GM12874 (cell line): ENCODE data around the gene AUTS2.

Experiments
- CTCF ChIP-seq: IDR thresholded peaks from 2 replicates; pipeline ENCODE4 v1.5.1; 2011; ENCODE audit warnings: low read depth, mild to moderate bottlenecking, control low read depth, low read length, moderate library complexity; ENCODE audit not compliant: insufficient read depth

AUTS2 gene

GRCh38 chr7:70735313-70735712 lies 1137.0 kb downstream of the AUTS2 start:
- TF ChIP-seq CTCF, result no peak

GRCh38 chr7:70736715-70737460 lies 1138.6 kb downstream of the AUTS2 start:
- no peak for TF ChIP-seq CTCF

GRCh38 chr7:70738151-70738885 lies 1140.0 kb downstream of the AUTS2 start:
- no peak for TF ChIP-seq CTCF

DNA sequence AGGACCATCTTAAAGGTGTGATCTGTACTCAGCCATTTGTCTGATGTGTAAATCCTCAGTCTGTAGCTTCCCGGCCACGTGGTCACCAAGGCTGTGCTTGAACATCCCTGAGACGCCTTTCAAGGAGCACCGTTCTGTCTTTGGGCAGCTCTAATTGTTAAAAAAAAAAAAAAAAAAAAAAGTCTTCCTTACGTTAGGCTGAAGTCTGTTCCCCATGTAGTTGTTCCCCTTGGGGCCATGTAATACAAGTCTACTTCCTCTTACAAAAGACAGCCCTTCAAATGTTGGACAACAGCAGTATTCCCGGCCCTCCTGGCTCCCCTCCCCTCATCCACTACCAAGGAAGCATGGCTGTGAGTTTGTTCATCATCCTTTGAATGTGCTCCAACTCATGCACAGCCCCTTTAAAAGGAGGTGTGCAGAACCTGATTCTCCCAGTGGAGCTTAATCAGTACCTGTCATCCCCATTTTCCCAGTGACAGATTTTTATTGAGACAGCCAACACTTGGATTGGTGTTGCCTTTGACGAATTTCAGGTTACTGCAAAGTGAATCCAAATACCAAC lies 1141.5 kb downstream of the AUTS2 start:
- TF ChIP-seq CTCF, result no peak

DNA sequence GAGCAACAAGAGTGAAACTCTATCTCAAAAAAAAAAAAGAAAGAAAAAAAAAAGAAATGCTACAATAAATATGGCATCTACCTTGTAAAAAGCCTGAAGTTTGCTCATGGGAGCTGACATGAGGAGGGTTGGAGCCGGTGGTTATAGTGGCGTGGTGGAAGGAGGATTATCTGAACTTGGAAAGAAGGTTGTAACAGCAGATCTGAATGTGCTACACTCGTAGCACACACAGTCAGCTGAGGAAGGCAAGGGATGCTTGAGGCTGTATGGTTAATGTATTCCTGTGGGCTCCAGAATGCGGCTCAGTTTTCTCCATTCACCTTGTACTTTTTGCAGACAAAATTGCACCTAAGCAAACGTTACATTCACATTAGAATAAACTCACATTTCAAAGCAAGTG lies 1143.4 kb downstream of the AUTS2 start:
- no peak for TF ChIP-seq CTCF

DNA sequence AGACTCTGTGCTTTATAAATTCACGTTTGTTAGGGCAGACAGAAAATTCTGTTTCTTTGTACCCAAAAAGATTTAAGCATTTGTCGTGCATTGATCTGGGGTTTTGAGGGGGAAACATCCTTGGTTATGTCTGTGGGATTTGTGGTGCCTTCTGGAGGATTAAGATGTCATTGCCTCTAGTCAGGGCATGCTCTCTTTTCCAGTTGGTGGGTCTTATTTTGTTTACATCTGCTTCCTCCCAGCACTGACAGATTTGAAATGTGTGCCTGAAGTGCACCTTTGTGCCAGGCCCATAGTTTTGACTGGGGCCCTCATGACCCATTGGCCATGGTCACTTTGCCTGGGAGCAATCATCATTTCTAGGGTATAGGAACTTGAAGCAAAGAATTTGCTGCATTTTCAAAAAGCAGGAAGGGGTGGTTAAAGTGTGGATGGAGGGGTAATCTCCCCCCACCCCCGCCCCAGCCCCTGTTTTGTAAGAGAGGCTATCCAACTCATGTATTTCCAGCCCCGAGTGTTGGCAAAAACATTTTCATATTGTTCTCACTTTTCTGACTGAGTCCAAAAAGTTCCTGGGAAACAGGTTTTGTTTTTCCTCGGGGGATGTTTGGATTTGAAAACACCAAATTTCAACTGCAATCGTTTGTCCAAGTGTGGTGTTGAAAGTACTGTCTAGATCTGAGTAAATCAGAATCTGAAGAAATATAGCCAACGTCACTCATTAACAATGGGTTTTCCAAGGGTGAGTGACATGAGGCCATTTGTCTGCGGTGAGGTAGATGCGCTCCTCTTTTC lies 1145.5 kb downstream of the AUTS2 start:
- no peak for TF ChIP-seq CTCF

- TF ChIP-seq CTCF, result no peak
These were observed 1146.2 kb downstream of the AUTS2 start for GRCh38 chr7:70744492-70744891.
